ENCODE results near the gene HECW1. TPM values are rescaled to one million over a fixed set of nuclear protein-coding genes. Genes with fewer than 3 reads are reported as not detected.

Gene HECW1
- total RNA-seq, 2 donors from 2014 or later, result 0.04 TPM; not detected in 1

GRCh38 chr7:43313628-43314378, 201.4 kb downstream of the HECW1 start:
- Histone ChIP-seq H3K36me3 (no peaks in the 10 kb centered on the region), H3K27ac (no peak overlapping the region), H3K9me3 (no peaks in the 10 kb centered on the region), H3K4me3 (no peak overlapping the region), H3K4me1 (no peaks in the 10 kb centered on the region), H3K27me3 (no peaks in the 10 kb centered on the region)
- TF ChIP-seq CTCF (IDR thresholded peaks at IDR 0.05), result no peak
- DNase-seq (ENCODE audit: low spot score), result no peak

GRCh38 chr7:43314379-43315158, 202.1 kb downstream of the HECW1 start:
- no peaks in the 10 kb centered on the region for H3K9me3 ChIP-seq
- H3K36me3 ChIP-seq, result no peaks in the 10 kb centered on the region
- no peaks in the 10 kb centered on the region for H3K4me1 ChIP-seq
- no peaks in the 10 kb centered on the region for H3K27me3 ChIP-seq
- H3K4me3 ChIP-seq, result no peak overlapping the region
- TF ChIP-seq CTCF (IDR thresholded peaks at IDR 0.05), result no peak
- DNase-seq (ENCODE audit: low spot score), result no peak
- no peak overlapping the region for H3K27ac ChIP-seq

DNA sequence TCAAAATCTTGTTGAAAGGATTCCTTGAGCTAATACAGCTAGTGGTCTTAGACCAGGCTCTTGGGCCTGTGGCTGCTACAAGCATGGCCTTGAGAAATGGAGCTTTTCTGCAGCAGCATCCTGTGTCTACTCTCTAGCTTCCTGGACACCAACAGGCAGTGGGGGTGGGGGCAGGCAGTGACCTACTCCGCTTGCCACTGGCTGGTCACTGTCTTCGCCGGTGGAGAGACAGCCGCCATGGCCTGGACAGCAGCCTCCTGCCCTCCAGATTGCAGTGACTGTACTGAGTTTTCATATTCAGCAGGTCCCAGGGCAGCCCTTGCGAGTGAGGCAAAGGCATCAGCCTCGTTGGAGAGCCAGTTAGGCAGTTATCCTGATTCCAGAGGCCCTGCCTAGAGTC, 204.6 kb downstream of the HECW1 start:
- Histone ChIP-seq H3K27ac (no peak overlapping the region), H3K4me3 (no peak overlapping the region), H3K27me3 (no peaks in the 10 kb centered on the region), H3K36me3 (no peaks in the 10 kb centered on the region), H3K4me1 (no peaks in the 10 kb centered on the region), H3K9me3 (no peaks in the 10 kb centered on the region)
- no peak for DNase-seq (ENCODE audit: low spot score)
- no peak for TF ChIP-seq CTCF (IDR thresholded peaks at IDR 0.05)

GRCh38 chr7:43318188-43318770, 205.8 kb downstream of the HECW1 start:
- no peaks in the 10 kb centered on the region for H3K9me3 ChIP-seq
- H3K4me1 ChIP-seq, result no peaks in the 10 kb centered on the region
- H3K4me3 ChIP-seq, result no peak overlapping the region
- no peak overlapping the region for H3K27ac ChIP-seq
- H3K36me3 ChIP-seq, result no peaks in the 10 kb centered on the region
- TF ChIP-seq CTCF (IDR thresholded peaks at IDR 0.05), result no peak
- no peak for DNase-seq (ENCODE audit: low spot score)
- H3K27me3 ChIP-seq, result no peaks in the 10 kb centered on the region

- no peaks in the 10 kb centered on the region for H3K36me3 ChIP-seq
- H3K27me3 ChIP-seq, result no peaks in the 10 kb centered on the region
- H3K9me3 ChIP-seq, result no peaks in the 10 kb centered on the region
- H3K27ac ChIP-seq, result no peak overlapping the region
- no peak for TF ChIP-seq CTCF (IDR thresholded peaks at IDR 0.05)
- no peaks in the 10 kb centered on the region for H3K4me1 ChIP-seq
- DNase-seq (ENCODE audit: low spot score), result no peak
- no peak overlapping the region for H3K4me3 ChIP-seq
These were observed 213.1 kb downstream of the HECW1 start for GRCh38 chr7:43325595-43325994.

All from right atrium auricular region (tissue), 2 donors.